HUDEP-2 (cell line): ENCODE results near the gene PHF2.

Experiments
- DNase-seq, 76 experiments: peaks; one replicate each; lab custom pipeline; 2025; ENCODE audit not compliant: unreplicated experiment in 76 of 76; lab: John Stamatoyannopoulos, UW

PHF2 gene

DNA sequence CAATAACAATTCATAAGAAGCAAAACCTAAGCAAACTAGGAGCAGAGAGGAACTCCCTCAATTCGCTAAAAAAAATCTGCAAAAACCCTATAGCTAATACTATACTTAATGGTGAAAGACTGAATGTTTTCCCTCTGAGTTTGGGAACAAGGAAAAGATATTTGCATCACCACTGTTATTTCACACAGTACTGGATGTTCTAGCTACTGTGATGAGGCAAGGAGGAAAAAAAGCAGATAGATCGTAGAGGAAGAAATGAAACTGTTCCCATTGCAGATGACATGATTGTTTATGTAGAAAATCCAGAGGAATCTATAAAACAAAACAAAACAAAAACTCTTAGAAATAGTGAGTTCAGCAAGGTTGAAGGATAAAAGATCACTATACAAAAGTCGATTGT is 116.7 kb downstream of the PHF2 start:
- no peak for DNase-seq

DNA sequence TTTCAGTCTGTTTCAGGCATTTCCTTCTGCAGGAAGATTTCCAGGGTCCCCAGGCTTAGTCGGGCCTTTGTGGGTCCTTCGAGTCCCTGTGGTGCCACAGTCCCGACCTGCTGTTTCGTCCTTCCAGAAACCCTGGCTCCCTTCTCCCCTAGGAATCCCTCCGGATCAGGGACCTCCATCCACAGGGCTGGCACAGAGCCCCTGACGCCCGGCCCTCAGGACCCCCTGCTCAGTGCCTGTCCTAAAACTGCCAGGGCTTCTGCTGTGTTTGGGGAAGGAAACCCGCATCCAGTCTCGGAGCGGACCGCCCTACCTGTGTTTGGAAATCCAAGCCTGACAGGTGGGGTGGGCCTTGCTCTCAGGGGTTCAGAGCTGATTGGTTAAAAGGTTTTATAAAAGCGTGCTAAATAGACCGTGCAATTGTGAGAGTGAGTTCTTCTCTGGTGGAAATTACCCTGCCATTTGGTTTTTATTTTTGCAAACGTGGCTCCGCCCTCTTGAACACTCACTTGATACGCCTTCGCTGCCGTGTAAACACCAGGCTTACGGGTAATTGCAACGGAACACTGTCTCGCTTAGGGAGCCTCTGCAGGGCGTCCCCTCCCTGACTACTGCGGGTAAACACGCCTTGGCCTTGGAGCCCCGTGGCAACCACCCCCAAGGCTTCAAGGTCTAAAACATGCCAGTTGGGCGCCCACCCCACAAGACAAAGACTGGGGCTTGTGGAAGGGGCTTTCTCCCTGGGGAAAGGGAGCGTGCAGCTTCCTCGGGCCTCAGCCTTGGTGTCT is 121.2 kb downstream of the PHF2 start:
- no peak for DNase-seq

DNA sequence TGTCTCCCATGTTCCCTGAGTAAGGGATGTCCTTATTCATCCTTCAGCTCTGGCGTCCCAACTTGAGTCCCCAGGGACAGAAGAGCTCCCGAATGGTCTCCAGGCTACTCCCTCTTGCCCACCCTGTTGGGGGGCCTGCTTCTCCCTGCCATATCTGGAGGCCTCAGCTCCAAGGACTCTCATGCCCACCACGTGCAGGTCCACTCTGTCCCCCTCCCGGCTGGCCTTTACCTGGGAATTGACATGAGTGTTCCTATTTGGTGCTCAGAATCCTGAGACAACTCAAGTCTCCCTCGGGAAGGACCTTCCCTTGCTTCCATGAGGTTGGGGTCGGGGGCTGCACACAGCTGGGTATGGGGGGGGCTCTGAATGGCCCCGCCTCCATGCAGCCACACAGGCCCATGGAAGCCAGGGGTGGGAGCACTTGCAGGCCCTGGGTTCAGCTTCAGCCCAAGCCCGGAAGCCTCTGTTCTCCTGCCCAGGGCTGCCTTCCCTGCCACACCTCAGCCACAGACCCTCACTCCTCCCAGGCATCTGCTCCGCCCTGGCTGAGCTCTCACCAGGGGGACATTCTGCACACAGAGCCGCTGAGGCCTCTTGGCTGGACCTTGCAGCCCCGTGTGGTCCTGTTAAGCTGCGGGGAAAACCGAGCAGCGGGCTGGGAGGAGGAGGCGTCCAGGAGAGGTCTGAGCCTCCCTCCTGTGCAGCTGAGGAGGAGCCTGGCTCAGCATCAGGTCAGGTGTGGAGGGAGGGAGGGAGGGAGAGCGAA is 121.9 kb downstream of the PHF2 start:
- no peak for DNase-seq

DNA sequence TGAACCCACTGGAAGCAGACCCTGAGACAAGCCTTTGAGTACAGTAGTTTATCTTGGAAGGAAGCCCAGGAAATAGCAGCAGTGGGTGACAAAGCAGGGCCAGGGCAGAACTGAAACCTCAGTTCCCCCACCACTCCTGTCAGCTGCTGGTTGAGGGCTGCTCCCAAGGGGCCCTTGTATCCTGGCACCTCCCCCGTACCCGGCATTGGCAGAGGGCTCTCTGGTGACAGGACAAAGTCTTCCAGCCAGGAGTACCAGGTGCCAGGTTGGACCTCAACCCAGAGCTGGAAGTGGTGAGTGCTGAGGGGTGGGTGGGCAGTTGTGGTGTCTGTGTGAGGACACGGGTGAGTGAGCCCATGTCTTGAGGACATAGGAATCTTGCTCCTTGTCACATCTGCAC is 123.3 kb downstream of the PHF2 start:
- no peak for DNase-seq

DNA sequence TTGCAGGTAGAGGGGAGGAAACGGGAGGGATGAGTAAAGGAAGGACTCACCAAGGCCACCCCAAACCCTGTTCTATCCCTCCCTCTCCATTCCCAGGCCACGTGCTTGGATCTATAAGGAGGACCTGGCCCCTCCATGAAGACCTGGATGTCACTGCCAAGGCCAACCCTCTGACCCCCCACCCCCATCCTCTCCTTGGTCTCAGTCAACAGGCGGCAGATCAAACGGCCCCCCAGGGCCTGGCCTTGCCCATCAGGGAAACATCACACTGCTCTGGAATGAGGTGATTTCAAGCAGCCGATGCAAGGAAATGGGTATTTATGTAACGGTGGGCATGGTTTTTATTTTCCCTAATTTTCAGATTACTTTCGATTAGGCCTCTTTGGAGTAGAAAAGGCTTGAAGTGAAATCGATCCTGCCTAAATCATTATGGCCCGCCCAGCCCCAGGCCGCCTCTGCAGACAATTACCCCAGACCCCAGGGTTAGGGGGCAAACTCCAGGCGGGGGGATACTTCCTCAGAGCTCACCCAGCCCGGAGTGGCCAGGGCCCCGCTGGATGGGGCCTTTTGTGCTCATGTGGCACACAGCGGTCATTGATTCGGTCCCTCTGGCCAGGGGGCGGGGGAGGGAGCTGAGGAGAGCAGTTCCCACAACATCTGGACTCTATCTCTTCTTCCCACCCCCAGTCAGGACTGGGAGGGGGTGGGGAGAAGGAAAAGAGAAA is 125.3 kb downstream of the PHF2 start:
- no peak for DNase-seq

DNA sequence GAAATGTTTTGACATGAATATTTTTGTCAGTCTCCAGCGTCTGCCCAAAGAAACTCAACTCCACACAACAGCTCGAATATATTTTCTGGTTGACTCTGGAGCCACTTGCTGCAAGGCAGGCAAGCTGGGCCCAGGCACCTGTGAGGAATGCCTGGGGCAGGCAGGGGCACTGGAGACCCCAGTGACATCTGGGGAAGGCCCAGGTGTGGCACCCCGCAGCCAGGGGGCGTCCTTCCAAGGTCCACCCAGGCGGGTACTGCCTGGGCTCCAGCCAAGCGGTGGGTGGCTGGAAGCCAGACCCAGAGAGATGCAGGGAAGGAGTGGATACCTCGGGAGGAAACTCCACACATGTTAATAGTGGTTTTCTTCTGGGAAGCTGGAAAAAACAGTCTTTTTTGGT is 125.9 kb downstream of the PHF2 start:
- DNase-seq, result no peak

DNA sequence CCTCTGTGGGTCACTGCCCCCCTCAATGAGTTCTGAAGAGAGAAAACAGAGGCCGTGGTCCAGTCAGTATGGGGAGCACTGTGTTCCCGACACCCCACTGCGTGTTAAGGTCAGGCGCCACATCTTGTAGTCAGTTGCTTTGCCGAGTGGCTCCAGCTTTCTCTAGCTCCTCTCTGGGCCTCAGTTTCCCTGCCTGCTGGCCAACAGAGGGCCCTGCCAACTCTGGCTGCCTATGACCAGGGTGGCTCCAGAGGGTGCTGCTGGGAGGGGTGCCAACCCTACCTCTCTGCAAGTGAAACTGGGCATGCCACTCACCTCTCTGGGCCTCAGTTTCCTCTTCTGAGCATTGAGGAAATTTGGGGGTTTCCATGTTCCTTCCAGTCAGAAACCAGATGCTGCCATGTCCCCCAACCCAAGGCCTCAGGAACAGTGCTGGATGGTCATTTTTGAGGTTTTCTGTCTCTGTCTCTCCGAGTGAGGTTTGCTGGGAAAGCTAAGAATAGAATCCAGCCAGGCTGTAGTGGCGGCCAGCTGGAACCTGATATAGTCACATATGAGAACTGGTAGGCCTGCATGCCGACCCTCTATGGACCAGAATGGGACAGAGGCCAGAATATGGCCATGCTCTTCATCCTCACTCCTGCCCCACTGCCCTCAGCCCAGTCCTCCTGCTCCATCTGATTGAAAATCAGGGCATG is 132.1 kb downstream of the PHF2 start:
- DNase-seq, result no peak

DNA sequence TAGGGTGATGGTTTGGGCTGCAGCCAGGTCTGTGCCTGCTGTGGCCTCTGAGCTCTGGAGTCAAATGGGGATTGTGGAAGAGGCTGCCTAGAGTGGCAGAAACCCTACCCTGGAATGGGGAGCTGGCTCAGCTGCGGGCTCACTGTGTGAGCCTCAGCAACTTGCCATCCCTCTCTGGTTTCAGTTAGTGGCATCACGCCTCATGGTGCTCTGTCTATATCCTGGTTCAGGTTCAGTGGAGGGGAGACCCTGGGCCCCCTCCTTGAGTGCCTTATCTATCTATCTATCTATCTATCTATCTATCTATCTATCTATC is 132.6 kb downstream of the PHF2 start:
- no peak for DNase-seq

DNA sequence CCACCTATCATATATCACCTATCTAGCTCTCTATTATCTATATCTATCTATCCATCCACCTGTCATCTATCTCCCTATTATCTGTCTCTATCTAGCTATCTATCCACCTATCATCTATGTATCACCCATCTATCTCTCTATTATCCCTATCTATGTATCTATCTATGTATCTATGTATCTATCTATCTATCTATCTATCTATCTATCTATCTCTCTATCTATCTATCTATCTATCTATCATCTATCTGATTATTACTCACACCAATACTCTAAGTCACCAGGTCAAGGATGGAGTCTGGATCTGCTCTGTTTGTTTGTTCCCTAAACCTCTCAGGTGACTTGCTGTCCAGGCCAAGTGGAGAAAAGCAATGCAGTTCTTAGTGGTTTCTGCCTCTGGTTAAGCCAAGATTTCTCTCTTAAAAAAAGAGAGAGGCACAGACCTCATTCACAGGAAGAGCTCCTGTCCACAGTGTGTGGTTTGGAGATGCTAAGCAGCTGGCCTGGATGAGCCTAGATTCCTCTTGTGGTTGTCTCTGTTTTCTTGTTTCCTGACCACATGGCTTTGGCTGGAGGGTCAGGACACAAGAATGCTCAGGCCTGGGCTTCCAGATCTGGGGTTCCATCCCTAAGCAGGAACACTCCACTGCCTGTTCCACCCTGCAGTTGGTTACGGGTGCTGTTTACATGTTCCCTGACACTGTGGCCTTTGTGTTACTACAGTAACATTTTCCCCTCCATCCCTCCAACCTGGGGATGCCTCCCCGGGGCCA is 133.4 kb downstream of the PHF2 start:
- no peak for DNase-seq

DNA sequence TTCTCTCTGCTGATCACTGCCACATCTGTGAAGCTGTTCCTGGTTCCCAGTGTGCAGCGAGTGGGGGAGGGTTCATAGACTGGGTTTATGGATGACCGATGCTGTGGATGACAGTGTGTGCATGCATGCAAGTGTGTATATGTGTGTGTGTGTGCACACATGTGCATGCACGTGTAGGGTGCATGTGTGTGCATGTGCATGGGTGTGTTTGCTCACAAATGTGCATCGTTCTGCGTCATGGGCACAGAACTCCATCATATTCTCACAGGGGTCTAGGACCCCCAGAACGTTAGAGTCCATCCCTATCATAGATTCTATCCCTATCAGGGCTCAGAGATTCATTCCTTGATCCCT is 134.0 kb downstream of the PHF2 start:
- no peak for DNase-seq

DNA sequence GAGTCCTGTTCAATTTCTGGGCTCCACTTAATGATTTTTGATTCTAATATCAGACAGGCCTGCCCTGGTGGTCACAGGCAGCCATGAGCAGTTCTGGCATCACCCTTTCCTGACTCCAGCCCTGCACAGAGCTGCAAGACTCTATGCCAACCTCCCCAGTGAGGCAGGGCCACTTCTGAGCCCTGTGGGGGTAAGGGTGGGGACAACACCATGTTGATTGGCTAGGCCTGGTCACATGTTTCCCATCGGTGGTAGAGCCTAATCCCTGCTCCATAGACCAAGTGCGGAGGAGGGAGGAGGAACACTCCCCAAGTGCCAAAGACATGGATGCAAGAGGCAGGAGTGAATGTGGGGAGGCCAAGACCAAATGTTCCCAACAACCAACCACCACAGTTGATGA is 134.6 kb downstream of the PHF2 start:
- DNase-seq, result no peak

DNA sequence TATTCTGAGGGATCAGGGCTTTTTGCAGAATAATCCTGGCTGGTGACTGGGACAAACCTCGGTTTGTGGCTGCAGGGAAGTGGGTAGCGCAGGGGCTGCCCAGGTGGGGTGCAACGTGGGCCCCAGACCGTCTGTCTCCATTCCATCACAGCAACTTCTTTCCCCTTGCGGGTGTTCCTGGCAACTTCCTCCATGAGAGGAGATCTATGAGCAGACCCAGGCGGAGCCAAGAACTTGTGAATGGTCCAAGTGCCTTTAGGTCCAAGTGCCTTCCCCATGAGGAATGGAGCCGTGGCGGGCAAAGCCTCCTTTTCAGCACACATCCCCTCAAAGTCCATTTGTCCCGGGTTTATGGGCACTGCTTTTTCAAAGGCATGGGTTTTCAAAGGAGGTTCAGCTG is 136.5 kb downstream of the PHF2 start:
- no peak for DNase-seq

DNA sequence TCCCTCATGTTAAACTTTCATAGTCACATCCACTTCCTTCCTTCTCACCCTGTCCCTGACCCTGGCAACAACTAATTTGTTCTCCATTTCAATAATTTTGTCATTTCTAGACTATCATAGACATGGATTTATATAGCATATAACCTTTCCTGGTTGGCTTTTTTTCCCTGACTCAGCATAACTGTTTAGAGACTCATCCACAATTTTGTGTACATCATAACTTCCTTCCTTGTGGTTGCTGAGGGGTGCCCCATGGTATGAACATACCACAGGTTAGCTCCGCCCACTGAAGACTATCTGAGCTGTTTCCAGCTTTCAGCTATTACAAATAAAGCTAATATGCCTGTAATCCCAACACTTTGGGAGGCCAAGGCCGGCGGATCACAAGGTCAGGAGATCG is 137.3 kb downstream of the PHF2 start:
- DNase-seq, result no peak

DNA sequence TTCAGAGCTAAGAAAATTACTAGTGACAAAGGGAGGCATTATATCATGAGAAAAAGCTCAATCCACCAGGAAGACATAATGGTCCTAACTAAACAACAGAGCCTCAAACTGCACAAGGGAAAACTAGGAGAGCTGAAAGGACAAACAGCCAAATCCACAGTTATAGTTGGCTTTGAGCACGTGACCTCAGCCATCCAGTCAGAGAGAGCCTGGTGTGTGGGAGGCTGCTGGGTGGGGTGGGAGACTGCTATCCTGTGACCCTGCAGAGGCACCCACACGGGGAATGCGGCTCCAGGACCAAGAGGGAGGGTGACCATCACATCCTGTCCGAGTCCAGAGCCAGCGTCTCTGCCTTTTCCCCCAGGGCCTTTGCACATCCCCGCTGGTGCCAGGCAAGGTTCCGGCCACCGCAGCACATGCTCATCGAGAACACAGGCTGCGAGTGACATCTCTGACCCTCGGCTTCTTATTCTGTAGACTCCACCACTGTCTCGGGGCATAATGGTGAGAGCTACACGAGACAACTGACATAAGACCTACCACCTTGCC is 145.1 kb downstream of the PHF2 start:
- DNase-seq, result no peak

DNA sequence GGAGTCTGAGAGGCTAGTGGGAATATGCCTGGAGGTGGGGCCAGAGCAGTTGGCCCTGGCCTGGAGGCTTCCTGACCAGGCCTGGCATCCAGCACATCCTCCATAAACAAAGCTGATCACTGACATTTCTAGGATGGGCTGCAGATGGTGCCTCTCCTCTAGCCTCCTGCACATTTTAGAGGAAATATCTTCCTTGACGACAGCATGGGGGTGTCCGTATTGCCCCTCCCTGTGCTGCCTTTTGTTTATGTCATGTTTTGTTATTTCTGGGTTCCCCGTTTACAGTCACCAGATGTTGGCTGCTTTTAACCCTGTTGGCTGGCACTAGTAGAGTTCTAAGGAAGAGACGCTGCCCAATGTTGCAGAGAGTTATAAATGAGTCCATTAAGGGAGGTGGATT is 148.5 kb downstream of the PHF2 start:
- DNase-seq, result no peak

DNA sequence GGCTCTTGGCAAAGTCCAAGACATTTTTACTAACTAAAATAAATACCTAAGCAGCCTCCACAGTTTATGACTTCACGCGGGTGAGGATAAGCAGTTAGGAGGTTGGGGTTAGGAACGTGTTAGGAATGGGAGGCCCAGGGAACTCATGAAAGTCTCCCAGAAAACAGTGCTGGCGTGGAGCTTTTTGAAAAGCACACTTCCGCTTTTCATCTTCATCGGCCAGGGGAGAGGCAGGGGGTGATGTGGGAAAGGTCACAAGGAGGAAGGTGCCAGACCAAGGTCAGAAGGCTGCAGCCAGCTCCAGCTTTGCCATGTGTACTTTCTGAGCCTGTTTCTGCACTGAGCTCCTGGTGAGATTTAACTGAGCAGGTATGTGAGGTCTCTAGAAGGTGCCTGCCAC is 149.0 kb downstream of the PHF2 start:
- DNase-seq, result no peak

DNA sequence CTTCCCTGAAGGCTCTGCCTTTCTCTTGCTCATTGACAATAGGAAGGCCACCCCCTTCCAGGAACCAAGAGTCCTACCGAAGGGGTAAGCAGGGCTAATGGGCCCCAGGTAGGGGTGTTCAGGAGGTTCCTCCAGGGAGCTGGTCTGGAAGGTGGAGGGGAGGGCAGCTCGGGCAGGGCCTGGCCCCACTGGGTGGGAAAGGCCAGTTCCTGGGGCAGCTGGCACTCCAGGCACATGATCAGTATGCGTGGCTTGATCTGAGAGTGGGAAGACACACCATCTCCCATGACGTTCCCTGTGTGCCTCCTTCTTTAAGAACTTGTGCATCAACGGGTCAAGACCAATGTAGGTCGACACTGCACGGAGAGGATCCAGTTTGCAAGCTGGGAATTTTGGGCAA is 149.8 kb downstream of the PHF2 start:
- DNase-seq, result no peak
